Uterus (tissue), 4 donors: ENCODE measurements around the gene ALDH3B1. TPM values are rescaled to one million over a fixed set of nuclear protein-coding genes. Genes with fewer than 3 reads are reported as not detected.

ENCODE experiments used
- DNase-seq, 2 donors: peaks; one replicate each; pipeline ENCODE4 v3.0.0-alpha.2; 2019 to 2020
- H3K27ac ChIP-seq, 2 donors: fragments of 200-600 bp; sonication (generic); 1 replicate in 1 of 2; 2 replicates in 1 of 2; pipeline ENCODE4 v1.5.1; 2016 to 2018
- H3K27me3 ChIP-seq, 2 donors: fragments of 200-600 bp; sonication (generic); one replicate each; pipeline ENCODE4 v1.5.1; 2018 to 2019; ENCODE audit warnings: control low read depth in 1 of 2
- H3K36me3 ChIP-seq, 2 donors: fragments of 200-600 bp; sonication (generic); one replicate each; pipeline ENCODE4 v1.5.1; 2019; ENCODE audit warnings: control low read depth in 1 of 2
- H3K4me1 ChIP-seq, 2 donors: fragments of 200-600 bp; sonication (generic); one replicate each; pipeline ENCODE4 v1.5.1; 2018 to 2019; ENCODE audit warnings: control low read depth in 1 of 2
- H3K4me3 ChIP-seq, 2 donors: fragments of 200-600 bp; sonication (generic); 1 replicate in 1 of 2; 2 replicates in 1 of 2; pipeline ENCODE4 v1.5.1; 2018 to 2019; ENCODE audit warnings: mild to moderate bottlenecking in 1 of 2
- H3K9me3 ChIP-seq, 2 donors: fragments of 200-600 bp; sonication (generic); one replicate each; pipeline ENCODE4 v1.5.1; 2019; ENCODE audit warnings: control low read depth in 1 of 2
- CTCF ChIP-seq, 4 experiments: fragments of 200-600 bp in 2 of 4; fragments of 450-650 bp in 2 of 4; sonication (generic) in 2 of 4; IDR thresholded peaks; one replicate each; pipeline ENCODE4 v1.5.1; 2016 to 2019; ENCODE audit warnings: antibody characterized with exemption in 4 of 4, mild to moderate bottlenecking in 2 of 4, moderate library complexity in 1 of 4
- POLR2A ChIP-seq, 2 donors: fragments of 450-650 bp; IDR thresholded peaks; one replicate each; pipeline ENCODE4 v1.6.1; 2016; ENCODE audit warnings: antibody characterized with exemption in 2 of 2, mild to moderate bottlenecking in 1 of 2, moderate library complexity in 1 of 2
- intact Hi-C: fragments of 100-400 bp; cut with DNase I; formaldehyde crosslinking; loops from one replicate; pipeline ENCODE4 v1.15.1; 2023; ENCODE audit warnings: low total_unique reads
- total RNA-seq, 4 donors: library from RNA; depleted of rRNA in 3 of 4; stranded (reverse); fragments of >200 nt in 3 of 4; gene quantifications; one replicate each; pipeline versions ENCODE4 v1.1.0 to v1.2.4, GENCODE V29; 2014 to 2023
- donor health status: DM: yes; HTN: yes; CAD: no.

Gene ALDH3B1
- total RNA-seq, 4 donors from 2014 or later, result 2.3 to 5.7 (median 4.0) TPM

- Histone ChIP-seq H3K9me3 (no peaks in the 10 kb centered on the region), H3K4me3 (no peak overlapping the region), H3K4me1 (no peaks in the 10 kb centered on the region), H3K27ac (no peak overlapping the region), H3K27me3 (no peaks in the 10 kb centered on the region), H3K36me3 (no peaks in the 10 kb centered on the region)
- intact Hi-C loops, result no loop called here
- no peak for DNase-seq
- no peak for TF ChIP-seq POLR2A (IDR thresholded peaks at IDR 0.05)
- no peak for TF ChIP-seq CTCF (IDR thresholded peaks at IDR 0.05)
Measured at GRCh38 chr11:68053981-68054812, 44.1 kb downstream of the ALDH3B1 start.

- Histone ChIP-seq H3K4me1 (no peaks in the 10 kb centered on the region), H3K36me3 (no peaks in the 10 kb centered on the region), H3K4me3 (no peak overlapping the region), H3K9me3 (no peaks in the 10 kb centered on the region), H3K27me3 (no peaks in the 10 kb centered on the region), H3K27ac (no peak overlapping the region)
- DNase-seq, result no peak
- TF ChIP-seq CTCF (IDR thresholded peaks at IDR 0.05) (no peak), POLR2A (IDR thresholded peaks at IDR 0.05) (no peak)
- intact Hi-C loops, result no loop called here
Measured at GRCh38 chr11:68056317-68057285, 46.5 kb downstream of the ALDH3B1 start.

- no peaks in the 10 kb centered on the region for H3K9me3 ChIP-seq
- no peak overlapping the region for H3K4me3 ChIP-seq
- DNase-seq, result no peak
- no peak overlapping the region for H3K27ac ChIP-seq
- no peaks in the 10 kb centered on the region for H3K36me3 ChIP-seq
- H3K4me1 ChIP-seq, result no peaks in the 10 kb centered on the region
- intact Hi-C loops, result no loop called here
- no peaks in the 10 kb centered on the region for H3K27me3 ChIP-seq
- TF ChIP-seq CTCF (IDR thresholded peaks at IDR 0.05) (no peak), POLR2A (IDR thresholded peaks at IDR 0.05) (no peak)
Measured at GRCh38 chr11:68057807-68058206, 47.7 kb downstream of the ALDH3B1 start.

GRCh38 chr11:68061508-68061907, 51.4 kb downstream of the ALDH3B1 start:
- H3K4me1 ChIP-seq, result no peaks in the 10 kb centered on the region
- TF ChIP-seq CTCF (IDR thresholded peaks at IDR 0.05) (no peak), POLR2A (IDR thresholded peaks at IDR 0.05) (no peak)
- no peak overlapping the region for H3K27ac ChIP-seq
- H3K36me3 ChIP-seq, result no peaks in the 10 kb centered on the region
- intact Hi-C loops, result no loop called here
- H3K27me3 ChIP-seq, result no peaks in the 10 kb centered on the region
- no peak for DNase-seq
- H3K9me3 ChIP-seq, result no peaks in the 10 kb centered on the region
- no peak overlapping the region for H3K4me3 ChIP-seq

GRCh38 chr11:68064926-68065325, 54.8 kb downstream of the ALDH3B1 start:
- Histone ChIP-seq H3K27me3 (no peaks in the 10 kb centered on the region), H3K9me3 (no peaks in the 10 kb centered on the region), H3K36me3 (no peaks in the 10 kb centered on the region), H3K27ac (no peak overlapping the region), H3K4me3 (no peak overlapping the region), H3K4me1 (no peaks in the 10 kb centered on the region)
- TF ChIP-seq POLR2A (IDR thresholded peaks at IDR 0.05) (no peak), CTCF (IDR thresholded peaks at IDR 0.05) (no peak)
- DNase-seq, result no peak
- intact Hi-C loops, result no loop called here
